GM18867 (cell line): ENCODE results near the gene PSMC1.
"Not testable (repeated sequence)": the region's sequence is repeated elsewhere in the genome, so short reads cannot be mapped to it uniquely, and the experiment has no call there.

ENCODE experiments used
- ATAC-seq: cut with Tn5 transposase; IDR thresholded peaks from one replicate; pipeline ENCODE4 v1.9.1; 2021; ENCODE audit warnings: mild to moderate bottlenecking, moderate library complexity; ENCODE audit not compliant: unreplicated experiment

The PSMC1 gene

DNA sequence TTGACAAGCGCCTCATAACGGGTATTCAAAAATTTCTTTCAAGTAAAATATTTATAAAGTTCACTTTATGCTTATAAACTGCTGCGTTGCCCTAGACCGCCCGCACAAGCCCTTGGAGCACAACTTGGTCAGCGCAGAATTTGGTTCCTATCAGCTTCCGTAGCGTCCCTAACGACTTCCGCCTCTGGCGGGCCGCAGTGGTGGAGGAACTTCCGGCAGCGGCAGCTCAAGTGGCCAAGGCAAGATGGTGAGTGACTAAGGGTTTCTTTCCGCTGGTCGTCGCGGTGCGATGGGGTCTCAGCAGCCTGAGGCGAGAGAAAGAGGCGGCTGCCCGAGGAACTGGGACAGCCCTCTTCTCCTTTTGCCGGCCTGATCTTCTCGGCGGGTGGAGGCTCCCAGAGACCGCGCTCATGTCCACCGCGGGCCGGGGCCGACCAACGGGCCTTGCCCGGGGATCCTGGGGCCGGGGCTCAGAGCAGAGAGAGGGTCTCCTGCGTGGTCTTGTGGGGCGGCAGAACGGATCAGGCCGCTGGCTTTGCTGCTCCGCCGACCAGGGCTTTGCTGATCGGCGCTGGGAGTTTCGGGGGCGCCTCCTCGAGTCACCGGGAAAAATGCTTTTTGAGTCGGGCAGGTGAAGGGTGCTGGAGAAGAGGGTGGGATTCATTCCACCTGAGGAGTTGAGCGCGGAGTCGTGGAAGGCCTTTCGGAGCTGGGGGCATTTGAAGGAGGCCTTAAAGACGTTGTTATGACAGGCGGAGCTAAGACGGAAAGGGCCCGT, at the start of gene PSMC1:
TSS of gene PSMC1 (plus strand) at position 200 of the 778 bp plus-strand sequence. CDS start at position 245, 45 bp downstream.
- peak; percentile 96 for ATAC-seq

DNA sequence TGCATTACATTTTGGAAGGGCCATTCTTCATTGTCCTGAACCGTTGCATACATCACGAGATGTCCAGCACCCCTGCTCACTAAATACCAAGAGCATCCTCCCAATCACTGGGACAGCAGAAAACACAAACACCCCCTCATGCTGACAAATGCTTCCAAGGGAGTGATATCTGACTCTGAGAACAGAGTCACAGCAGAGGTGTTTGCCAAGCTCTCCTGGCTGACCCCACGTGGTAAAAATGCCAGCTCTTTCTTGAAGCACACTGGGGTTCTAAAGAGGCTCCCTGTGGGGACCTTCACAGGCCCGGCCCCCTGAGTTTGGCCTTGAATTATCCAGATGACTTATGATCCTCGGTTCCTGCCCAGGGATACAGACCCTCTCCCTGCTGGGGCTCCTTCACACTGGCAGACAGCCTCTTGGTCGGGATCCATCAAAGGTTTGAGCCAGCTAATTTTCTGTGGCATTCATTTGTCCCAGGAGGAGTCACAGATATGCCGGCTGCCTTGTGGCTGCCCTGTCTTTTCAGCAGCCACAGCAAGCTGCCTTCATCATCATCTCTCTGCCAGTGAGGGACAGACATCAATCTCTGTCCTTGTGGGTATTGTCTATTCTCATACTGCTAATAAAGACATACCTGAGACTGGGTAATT, 43.1 kb upstream of the PSMC1 start:
- ATAC-seq = no peak

DNA sequence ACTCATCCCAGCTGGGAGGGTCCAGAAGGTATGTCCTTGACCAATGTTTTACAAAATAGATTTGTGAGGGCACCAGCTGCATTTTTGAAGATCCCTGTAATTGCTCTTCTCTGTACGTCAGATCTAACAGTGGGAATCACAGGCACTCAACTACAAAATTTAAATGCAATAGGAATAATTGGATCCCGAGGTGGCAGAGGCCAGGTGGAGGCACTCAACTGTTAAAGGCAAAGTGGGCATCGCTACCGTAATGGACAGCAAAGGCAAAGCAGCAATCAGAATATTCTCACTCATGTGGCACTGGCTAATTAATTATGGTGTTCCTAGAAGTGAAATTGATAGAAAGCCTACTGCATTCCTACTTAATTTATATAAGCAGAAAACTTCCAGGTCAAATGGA, 27.9 kb upstream of the PSMC1 start:
- ATAC-seq = no peak

- not testable (repeated sequence) for ATAC-seq
Observed at GRCh38 chr14:90229942-90230341, 26.4 kb upstream of the PSMC1 start.

GRCh38 chr14:90235179-90235976, 21.0 kb upstream of the PSMC1 start:
- peak; percentile 58 for ATAC-seq

- ATAC-seq = no peak
Observed at GRCh38 chr14:90239139-90239538, 17.2 kb upstream of the PSMC1 start.

- no peak for ATAC-seq
Observed at GRCh38 chr14:90242444-90242843, 13.9 kb upstream of the PSMC1 start.

DNA sequence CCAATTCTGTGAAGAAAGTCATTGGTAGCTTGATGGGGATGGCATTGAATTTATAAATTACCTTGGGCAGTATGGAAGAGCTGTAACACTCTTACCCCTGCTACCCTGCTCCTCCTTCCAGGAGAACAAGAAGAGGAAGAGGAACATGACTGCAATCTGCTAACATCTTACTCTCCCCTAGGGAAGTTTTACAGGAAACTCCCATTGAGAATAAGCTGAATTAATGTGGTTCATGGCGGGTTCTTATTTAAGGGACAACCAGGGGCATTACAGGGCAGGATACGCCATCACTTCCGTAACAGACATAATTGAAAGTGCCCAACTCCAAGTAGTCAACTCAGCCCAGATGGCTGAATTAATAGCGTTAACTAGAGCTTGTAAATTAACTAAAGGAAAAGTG, 9.4 kb upstream of the PSMC1 start:
- no peak for ATAC-seq

DNA sequence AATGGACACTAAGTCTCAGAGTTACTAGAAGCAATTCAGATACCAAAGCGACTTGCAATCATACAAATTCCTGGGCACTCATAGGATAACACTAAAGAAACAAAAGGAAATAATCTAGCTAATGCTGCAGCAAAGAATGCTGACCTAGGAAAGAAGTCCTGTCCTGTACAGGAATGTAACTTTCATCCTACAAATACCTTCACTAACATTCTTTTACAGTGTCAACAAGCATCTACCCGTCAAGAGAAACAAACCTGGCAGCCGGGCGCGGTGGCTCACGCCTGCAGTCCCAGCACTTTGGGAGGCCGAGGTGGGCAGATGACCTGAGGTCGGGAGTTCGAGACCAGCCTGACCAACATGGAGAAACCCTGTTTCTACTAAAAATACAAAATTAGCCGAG, 8.9 kb upstream of the PSMC1 start:
- not testable (repeated sequence) for ATAC-seq

DNA sequence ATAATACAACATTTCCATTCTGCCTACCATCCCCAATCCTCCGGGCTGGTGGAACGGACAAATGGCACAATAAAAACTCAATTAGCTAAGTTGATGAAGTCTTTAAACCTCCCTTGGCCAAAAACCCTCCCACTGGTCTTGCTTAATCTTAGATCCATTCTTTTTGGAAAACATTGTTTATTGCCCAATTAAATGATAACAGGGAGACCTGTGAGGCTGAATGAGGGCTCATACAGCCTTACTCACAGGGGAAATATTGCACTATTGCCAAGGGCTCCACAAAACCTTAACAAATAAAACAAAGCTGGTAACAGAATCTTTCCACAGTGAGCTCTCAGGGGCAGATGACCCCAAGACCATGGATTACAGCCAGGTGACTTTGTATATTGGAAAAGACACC, 7.8 kb upstream of the PSMC1 start:
- ATAC-seq = no peak

GRCh38 chr14:90253826-90254225, 2.5 kb upstream of the PSMC1 start:
- no peak for ATAC-seq

DNA sequence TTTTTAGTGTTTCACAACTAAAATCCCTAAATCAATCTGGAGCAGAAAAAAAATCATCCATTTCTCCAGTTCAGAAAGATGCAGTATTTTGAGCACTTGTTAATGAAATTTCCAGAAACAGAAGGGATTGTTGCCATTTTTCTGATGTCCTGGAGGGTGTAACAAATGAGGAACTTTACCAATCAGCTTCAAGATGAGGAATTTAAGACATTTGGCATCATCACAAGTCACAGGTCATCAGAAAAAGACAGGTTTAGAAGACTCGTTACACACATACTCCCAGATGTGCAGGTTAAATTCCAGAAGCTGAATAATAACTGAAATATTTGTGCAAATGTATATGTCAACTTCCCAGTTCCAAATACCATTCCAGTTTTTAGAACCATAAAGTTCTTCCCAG, 482 bp upstream of the PSMC1 start:
- ATAC-seq = no peak

DNA sequence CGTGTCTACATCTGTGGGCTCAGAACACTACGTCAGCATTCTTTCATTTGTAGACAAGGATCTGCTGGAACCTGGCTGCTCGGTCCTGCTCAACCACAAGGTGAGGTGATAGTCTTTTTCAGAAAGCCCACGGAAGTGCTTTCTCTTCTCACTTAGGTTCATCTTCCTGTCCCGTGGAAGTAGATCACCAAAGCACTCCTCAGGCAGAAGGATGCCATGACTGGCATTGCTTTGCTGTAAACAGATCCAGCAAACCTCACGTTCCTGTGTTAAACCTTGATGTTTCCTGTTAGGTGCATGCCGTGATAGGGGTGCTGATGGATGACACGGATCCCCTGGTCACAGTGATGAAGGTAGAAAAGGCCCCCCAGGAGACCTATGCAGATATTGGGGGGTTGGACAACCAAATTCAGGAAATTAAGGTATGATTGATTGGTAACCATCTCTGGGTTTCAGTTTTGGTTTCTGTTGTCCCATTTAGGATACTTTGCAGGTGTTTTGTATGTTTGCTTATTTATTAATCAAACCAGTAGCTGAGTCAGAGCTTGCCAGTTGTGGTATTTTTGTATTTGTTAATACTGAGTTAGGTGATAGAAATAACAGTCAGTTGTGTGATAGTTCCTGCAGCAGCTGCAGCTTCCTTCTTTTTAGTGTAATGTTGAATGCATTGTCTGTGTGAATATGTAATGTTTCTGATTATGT, 7.5 kb downstream of the PSMC1 start:
- ATAC-seq = peak; percentile 82

- ATAC-seq = no peak
Observed at GRCh38 chr14:90266441-90267154, 10.2 kb downstream of the PSMC1 start.

DNA sequence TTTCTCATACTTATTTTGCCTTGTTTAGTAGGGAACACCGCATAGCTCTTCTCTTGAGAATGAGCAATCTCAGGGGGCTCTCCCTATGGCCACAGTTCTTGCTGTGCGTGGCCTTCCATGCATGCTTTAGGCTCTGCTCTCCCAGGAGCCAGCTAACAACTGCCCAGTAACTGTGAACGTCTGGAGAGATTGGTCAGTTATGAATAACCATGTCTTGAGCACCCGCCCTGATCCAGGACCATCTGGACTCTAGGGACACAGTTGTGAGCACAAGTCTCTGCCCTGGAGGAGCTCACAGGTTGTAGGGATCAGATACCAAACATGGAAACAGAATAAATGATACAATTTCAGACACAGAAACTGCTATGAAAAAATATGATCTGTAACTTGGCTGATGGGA, 12.1 kb downstream of the PSMC1 start:
- no peak for ATAC-seq

DNA sequence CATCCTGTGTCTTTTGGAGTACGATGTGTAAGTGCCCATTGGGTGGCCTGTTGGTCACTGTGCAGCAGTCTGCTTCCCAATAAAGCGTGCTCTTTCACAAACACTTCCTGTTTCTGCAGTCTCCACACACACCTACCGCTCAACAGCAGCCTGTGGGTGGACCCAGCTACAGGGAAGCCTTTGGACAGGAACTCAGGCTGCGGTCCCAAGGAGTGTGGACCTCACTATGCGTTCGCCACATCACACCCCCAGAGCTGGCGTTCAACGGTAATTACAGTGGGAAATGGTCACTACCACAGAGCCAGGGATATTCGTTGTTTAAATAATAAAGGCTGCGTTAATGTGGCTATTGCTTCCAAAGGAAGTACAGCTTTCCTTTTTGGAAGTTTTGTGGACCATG, 16.2 kb downstream of the PSMC1 start:
- ATAC-seq = no peak

DNA sequence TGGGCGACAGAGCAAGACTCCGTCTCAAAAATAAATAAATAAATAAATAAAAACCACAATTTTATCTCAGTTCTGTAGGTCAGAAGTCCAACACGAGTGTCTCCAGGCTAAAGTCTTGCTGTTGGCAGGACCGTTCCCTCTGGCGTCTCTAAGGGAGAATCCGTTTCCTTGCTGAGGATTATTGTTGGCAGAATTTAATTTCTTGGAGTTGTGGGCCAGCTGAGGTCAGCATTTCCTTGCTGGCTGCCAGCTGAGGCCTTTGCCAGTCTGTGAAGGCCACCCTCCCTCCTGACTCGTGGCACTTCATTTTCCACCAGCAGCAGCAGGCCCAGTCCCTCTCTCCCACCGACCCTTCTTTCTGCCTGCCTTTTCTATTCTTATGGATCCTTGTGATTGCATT, 17.2 kb downstream of the PSMC1 start:
- no peak for ATAC-seq

DNA sequence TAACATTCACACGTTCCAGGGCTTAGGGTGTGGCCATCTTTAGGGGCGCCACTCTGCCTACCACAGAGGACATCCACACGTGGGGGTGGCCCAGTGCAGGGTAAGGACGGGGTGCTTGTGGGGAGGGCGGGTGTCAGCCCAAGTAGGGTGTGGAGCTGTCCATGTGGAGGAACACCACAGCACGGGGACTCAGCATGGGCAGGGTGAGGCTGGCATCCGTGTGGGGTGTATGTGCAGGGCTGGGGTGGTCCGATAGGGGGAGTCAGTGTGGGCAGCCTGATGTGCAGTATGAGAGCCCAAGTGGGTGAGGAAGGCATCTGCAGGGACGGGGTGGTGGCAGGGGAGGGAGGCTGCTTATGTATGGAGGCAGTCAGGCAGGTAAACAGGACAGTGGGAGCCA, 17.7 kb downstream of the PSMC1 start:
- no peak for ATAC-seq

- ATAC-seq = no peak
Observed at GRCh38 chr14:90274808-90275457, 18.6 kb downstream of the PSMC1 start.

GRCh38 chr14:90275458-90275814, 19.1 kb downstream of the PSMC1 start:
- ATAC-seq = no peak
